T-cell (primary cell): ENCODE results near the gene FAAP100. TPM values are rescaled to one million over a fixed set of nuclear protein-coding genes. Genes with fewer than 3 reads are reported as not detected.
"Not testable (repeated sequence)": the region's sequence is repeated elsewhere in the genome, so short reads cannot be mapped to it uniquely, and the experiment has no call there.

Experiments
- ATAC-seq, 4 experiments: fragments of 200-7000 bp in 3 of 4; fragments of 150-1000 bp in 1 of 4; cut with Tn5 transposase; replicated peaks in 1 of 4; 1 replicate in 3 of 4; 2 replicates in 1 of 4; pipeline ENCODE4 v1.10.0; 2021; ENCODE audit warnings: moderate library complexity in 3 of 4, mild to moderate bottlenecking in 2 of 4, moderate number of reproducible peaks in 1 of 4
- CTCF ChIA-PET, 2 donors: fragments of 300-600 bp; sonication (Branson Sonifier 250); formaldehyde crosslinking; loops; one replicate each; lab custom pipeline; 2022; ENCODE audit warnings: antibody characterized with exemption in 2 of 2; lab: Charles Lee
- POLR2A ChIA-PET, 2 donors: fragments of 300-600 bp; sonication (Branson Sonifier 250); formaldehyde crosslinking; loops; one replicate each; lab custom pipeline; 2022; ENCODE audit warnings: antibody characterized with exemption in 2 of 2; lab: Charles Lee
- DNase-seq, 35 experiments: peaks; one replicate each; pipeline versions ENCODE4 v3.0.0 to v3.0.0-alpha.2; 2013 to 2023
- H3K27ac ChIP-seq: one replicate; pipeline ENCODE4 v1.5.1; 2013; ENCODE audit warnings: low read length
- H3K27me3 ChIP-seq, 2 experiments: replicated peaks in 1 of 2; 1 replicate in 1 of 2; 2 replicates in 1 of 2; pipeline versions ENCODE4 v1.6.1 to v1.7.0; 2013; ENCODE audit warnings: low read length in 1 of 2, mixed read lengths in 1 of 2; ENCODE audit not compliant: control insufficient read depth in 2 of 2, insufficient read depth in 2 of 2; ENCODE audit errors: extremely low read depth in 1 of 2
- H3K36me3 ChIP-seq, 2 donors: 1 replicate in 1 of 2; 2 replicates in 1 of 2; pipeline versions ENCODE4 v1.6.1 to v1.7.0; 2013; ENCODE audit warnings: low read length in 1 of 2; ENCODE audit not compliant: control insufficient read depth in 2 of 2, insufficient read depth in 1 of 2; ENCODE audit errors: extremely low read depth in 1 of 2
- H3K4me1 ChIP-seq, 2 experiments: 1 replicate in 1 of 2; 2 replicates in 1 of 2; pipeline versions ENCODE4 v1.6.1 to v1.7.0; 2013; ENCODE audit warnings: low read length in 2 of 2, mixed read lengths in 1 of 2; ENCODE audit not compliant: insufficient read depth in 2 of 2, control insufficient read depth in 1 of 2; ENCODE audit errors: extremely low read depth in 1 of 2
- H3K4me3 ChIP-seq, 2 donors: 1 replicate in 1 of 2; 2 replicates in 1 of 2; pipeline versions ENCODE4 v1.5.1 to v1.7.0; 2013; ENCODE audit warnings: mild to moderate bottlenecking in 2 of 2, low read length in 1 of 2, moderate library complexity in 1 of 2; ENCODE audit not compliant: control insufficient read depth in 1 of 2; ENCODE audit errors: extremely low read depth in 1 of 2
- H3K9me3 ChIP-seq: 2 replicates; pipeline ENCODE4 v1.7.0; 2013
- H3K27ac Mint-ChIP-seq, 2 donors: one replicate each; pipeline ENCODE4 v1.8.0; 2020 to 2021; ENCODE audit warnings: mild to moderate bottlenecking in 2 of 2, mixed read lengths in 2 of 2
- H3K27me3 Mint-ChIP-seq, 2 donors: one replicate each; pipeline ENCODE4 v1.8.0; 2021 to 2022; ENCODE audit warnings: mixed read lengths in 2 of 2
- H3K36me3 Mint-ChIP-seq: one replicate; pipeline ENCODE4 v1.8.0; 2021; ENCODE audit warnings: mixed read lengths
- H3K4me1 Mint-ChIP-seq, 3 donors: one replicate each; pipeline ENCODE4 v1.8.0; 2020 to 2022; ENCODE audit warnings: mixed read lengths in 3 of 3, mild to moderate bottlenecking in 1 of 3
- H3K4me3 Mint-ChIP-seq, 3 donors: one replicate each; pipeline ENCODE4 v1.8.0; 2020 to 2022; ENCODE audit warnings: mild to moderate bottlenecking in 3 of 3, mixed read lengths in 3 of 3, moderate library complexity in 3 of 3
- H3K9me3 Mint-ChIP-seq, 3 donors: one replicate each; pipeline ENCODE4 v1.8.0; 2020 to 2022; ENCODE audit warnings: mixed read lengths in 3 of 3
- WGBS: methylation state at CpG from one replicate; pipeline ENCODE4 v1.1.5; 2013; ENCODE audit warnings: missing lambda C conversion rate; ENCODE audit not compliant: insufficient coverage; 5-methylcytosine and 5-hydroxymethylcytosine counted together
- total RNA-seq, 35 experiments: library from RNA in 6 of 35; stranded (reverse) in 6 of 35; fragments of 120-200 nt in 1 of 35; gene quantifications; one replicate each; pipeline versions ENCODE4 v1.2.1 to v1.2.4 and lab custom pipeline; 2013 to 2026

FAAP100 gene
- total RNA-seq, 5 donors from 2014 or later (not counting 1 experiment from before 2014, with no cell fraction given): 31.7 to 62.1 (median 59.0) TPM

DNA sequence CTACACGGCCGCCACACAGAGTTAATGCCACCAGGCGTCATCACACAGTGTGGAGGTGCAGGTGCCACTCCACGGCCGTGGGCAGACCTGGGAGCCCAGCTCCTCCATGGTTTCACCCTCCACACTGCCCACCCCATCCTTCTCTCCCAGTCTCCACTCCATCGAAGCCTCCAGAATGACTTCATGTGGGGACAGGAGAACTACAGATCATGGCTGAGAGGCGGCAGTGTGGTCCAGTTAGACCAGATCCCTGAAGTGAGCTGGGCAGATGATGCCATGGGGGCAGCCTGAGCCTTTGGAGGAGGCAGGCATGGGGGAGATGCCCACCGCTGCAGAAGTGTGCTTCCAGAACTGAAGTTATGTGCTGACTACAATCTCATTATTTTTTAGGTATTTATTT is 38.0 kb upstream of the FAAP100 start:
- WGBS: 97% methylated on average over 4 of the region's 8 CpGs
- Mint-ChIP-seq H3K27me3 (no peaks in the 10 kb centered on the region), H3K36me3 (peaks cover 39% of the 10 kb centered on the region), H3K9me3 (no peaks in the 10 kb centered on the region), H3K27ac (no peak overlapping the region), H3K4me1 (no peaks in the 10 kb centered on the region), H3K4me3 (no peak overlapping the region)
- no peak for DNase-seq
- Histone ChIP-seq H3K4me3 (no peak overlapping the region), H3K27me3 (no peaks in the 10 kb centered on the region), H3K4me1 (no peaks in the 10 kb centered on the region), H3K27ac (no peak overlapping the region), H3K9me3 (no peaks in the 10 kb centered on the region), H3K36me3 (peaks cover 21 to 80% of the 10 kb centered on the region in 2 donors)
- CTCF ChIA-PET: no interaction called here
- no peak for ATAC-seq
- POLR2A ChIA-PET: no interaction called here

DNA sequence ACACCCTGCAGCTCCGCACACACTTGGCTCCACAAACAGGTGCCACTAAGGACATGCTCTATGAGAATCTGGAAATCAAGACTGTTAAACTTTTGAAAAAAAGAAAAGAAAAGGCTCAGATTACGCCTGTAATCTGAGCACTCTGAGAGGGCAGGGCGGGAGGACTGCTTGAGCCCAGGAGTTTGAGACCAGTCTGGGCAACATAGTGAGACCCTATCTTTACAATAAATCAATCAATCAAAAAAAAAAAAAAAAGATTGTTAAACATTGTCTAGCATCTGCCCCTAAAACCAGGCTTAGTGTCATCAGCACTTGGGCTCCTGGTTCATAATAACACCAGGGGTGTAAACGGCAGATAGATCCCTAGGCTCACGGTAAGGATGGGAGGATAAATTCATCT is 37.5 kb upstream of the FAAP100 start:
- H3K4me3 Mint-ChIP-seq: no peak overlapping the region
- 100% methylated on average over 1 of the region's 5 CpGs for WGBS
- no peaks in the 10 kb centered on the region for H3K4me1 Mint-ChIP-seq
- DNase-seq: no peak
- CTCF ChIA-PET: no interaction called here
- Histone ChIP-seq H3K27ac (no peak overlapping the region), H3K9me3 (no peaks in the 10 kb centered on the region), H3K27me3 (no peaks in the 10 kb centered on the region), H3K4me1 (no peaks in the 10 kb centered on the region), H3K36me3 (peaks cover 21 to 76% of the 10 kb centered on the region in 2 donors), H3K4me3 (no peak overlapping the region)
- no peak overlapping the region for H3K27ac Mint-ChIP-seq
- no peak for ATAC-seq
- H3K9me3 Mint-ChIP-seq: no peaks in the 10 kb centered on the region
- POLR2A ChIA-PET: no interaction called here
- H3K27me3 Mint-ChIP-seq: no peaks in the 10 kb centered on the region
- H3K36me3 Mint-ChIP-seq: peaks cover 39% of the 10 kb centered on the region

DNA sequence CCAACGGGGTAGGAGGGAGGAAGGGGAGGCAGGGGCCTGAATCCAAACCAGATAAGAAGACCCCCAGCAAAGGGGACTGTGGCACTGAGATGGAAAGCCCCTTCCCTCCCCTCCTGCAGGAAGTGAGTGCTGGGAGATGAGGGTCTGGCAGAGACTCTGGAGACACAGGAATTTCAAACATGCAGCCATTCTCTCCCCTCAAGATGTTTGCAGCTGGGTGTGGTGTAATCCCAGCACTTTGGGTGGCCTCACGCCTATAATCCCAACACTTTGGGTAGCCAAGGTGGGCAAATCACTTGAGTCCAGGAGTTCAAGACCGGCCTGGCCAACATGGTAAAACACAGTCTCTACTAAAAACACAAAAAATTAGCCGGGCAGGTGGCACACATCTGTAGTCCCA is 33.9 kb upstream of the FAAP100 start:
- no peaks in the 10 kb centered on the region for H3K27me3 Mint-ChIP-seq
- no peaks in the 10 kb centered on the region for H3K4me1 Mint-ChIP-seq
- H3K9me3 ChIP-seq: no peaks in the 10 kb centered on the region
- H3K36me3 Mint-ChIP-seq: peaks cover 43% of the 10 kb centered on the region
- H3K27me3 ChIP-seq: no peaks in the 10 kb centered on the region
- POLR2A ChIA-PET: no interaction called here
- H3K27ac Mint-ChIP-seq: no peak overlapping the region
- no peak overlapping the region for H3K27ac ChIP-seq
- H3K4me1 ChIP-seq: no peaks in the 10 kb centered on the region
- DNase-seq: no peak
- 90% methylated on average over 2 of the region's 4 CpGs for WGBS
- no peaks in the 10 kb centered on the region for H3K9me3 Mint-ChIP-seq
- CTCF ChIA-PET: interaction anchor here in 1 of 2 donors (0.9 kb wide), 1 partner anchor 12 kb away, joined by 5 read pairs; no protein-coding TSS in a partner anchor
- no peak overlapping the region for H3K4me3 Mint-ChIP-seq
- no peak overlapping the region for H3K4me3 ChIP-seq
- H3K36me3 ChIP-seq: peaks cover 19 to 84% of the 10 kb centered on the region in 2 donors
- ATAC-seq: no peak

DNA sequence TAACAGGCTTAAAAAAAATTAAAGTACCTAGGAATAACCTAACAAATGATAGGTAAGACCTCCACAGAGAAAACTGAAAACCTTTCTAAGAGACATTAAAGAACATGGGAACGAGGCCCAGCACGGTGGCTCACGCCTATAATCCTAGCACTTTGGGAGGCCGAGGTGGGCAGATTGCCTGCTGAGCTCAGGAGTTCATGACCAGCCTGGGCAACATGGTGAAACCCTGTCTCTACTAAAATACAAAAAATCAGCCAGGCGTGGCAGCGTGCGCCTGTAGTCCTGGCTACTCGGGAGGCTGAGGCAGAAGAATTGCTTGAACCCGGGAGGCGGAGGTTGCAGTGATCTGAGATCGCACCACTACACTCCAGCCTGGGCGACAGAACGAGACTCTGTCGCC is 32.6 kb upstream of the FAAP100 start:
- ATAC-seq, H3K4me3 Mint-ChIP-seq, H3K4me1 Mint-ChIP-seq, H3K9me3 Mint-ChIP-seq, H3K4me1 ChIP-seq, DNase-seq, H3K27ac Mint-ChIP-seq, H3K27me3 ChIP-seq, POLR2A ChIA-PET, H3K4me3 ChIP-seq, H3K27me3 Mint-ChIP-seq, H3K9me3 ChIP-seq, H3K27ac ChIP-seq: not testable (repeated sequence)
- H3K36me3 ChIP-seq: peaks cover 14 to 79% of the 10 kb centered on the region in 2 donors
- 100% methylated on average over 7 of the region's 14 CpGs for WGBS
- CTCF ChIA-PET: interaction anchor here in 1 of 2 donors (0.7 kb wide), 1 partner anchor 131 kb away, joined by 6 read pairs; no protein-coding TSS in a partner anchor
- H3K36me3 Mint-ChIP-seq: peaks cover 46% of the 10 kb centered on the region

DNA sequence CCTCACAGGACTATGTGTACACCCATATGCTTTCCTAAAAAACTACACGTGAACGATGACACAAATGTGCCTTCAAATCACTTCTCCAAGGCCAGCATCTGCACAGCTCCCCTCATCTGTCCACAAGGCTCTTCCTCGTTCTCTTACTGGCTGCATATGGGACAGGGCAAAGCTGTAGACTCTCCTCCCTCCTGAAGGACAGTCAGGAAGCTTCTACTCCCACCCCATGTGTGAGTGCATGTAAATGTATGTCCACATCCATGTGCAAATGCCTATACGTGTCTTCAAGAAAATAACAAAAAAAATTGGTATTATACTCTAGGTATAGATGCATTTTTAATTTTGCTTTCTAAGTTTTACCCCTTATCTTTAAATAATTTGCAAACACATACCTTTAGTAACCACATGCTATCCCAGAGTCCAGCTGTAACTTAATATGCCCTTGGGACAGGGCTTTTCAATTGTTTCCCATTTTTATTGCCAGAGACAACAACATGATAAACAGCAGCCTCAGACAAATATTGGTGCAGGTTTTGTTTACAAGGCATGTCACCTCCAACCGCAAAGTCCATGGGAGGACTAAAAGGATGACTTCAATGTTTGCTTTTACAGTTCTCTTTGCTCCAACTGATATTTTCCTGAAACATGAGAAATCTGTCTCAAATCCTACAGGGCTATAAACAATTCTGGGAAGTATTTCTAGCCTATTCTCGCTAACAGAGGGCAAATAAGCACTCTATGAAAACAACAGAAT is 31.6 kb upstream of the FAAP100 start:
- WGBS: 92% methylated on average over 2 of the region's 6 CpGs
- Histone ChIP-seq H3K27me3 (no peaks in the 10 kb centered on the region), H3K4me3 (no peak overlapping the region), H3K36me3 (peaks cover 14 to 77% of the 10 kb centered on the region in 2 donors), H3K9me3 (no peaks in the 10 kb centered on the region), H3K27ac (no peak overlapping the region), H3K4me1 (no peaks in the 10 kb centered on the region)
- Mint-ChIP-seq H3K36me3 (peaks cover 46% of the 10 kb centered on the region), H3K4me1 (peaks cover 0 to 9% (median 6%) of the 10 kb centered on the region in 3 donors), H3K4me3 (no peak overlapping the region), H3K27ac (no peak overlapping the region), H3K9me3 (no peaks in the 10 kb centered on the region), H3K27me3 (no peaks in the 10 kb centered on the region)
- ATAC-seq: no peak
- CTCF ChIA-PET: no interaction called here
- DNase-seq: no peak
- POLR2A ChIA-PET: no interaction called here

DNA sequence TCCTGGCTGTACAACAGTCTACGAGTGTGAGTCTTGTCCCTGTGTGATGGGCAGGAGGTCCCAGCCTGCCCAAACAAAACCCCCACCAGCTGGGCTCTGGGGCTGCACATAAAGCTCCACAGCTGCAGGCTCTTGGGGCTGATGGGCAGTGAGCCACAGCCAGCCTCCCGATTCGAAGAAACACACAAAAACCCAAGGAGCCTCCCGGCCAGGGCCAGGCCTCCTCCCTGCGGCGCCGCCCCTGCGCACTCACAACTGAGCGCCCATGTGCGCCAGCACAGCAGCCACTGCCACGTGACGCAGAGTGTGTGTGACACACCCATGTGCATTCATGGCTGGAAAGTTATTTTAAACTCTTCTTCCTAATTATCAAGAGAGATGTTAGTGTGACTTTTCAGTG is 30.6 kb upstream of the FAAP100 start:
- Mint-ChIP-seq H3K27me3 (no peaks in the 10 kb centered on the region), H3K9me3 (no peaks in the 10 kb centered on the region), H3K36me3 (peaks cover 40% of the 10 kb centered on the region), H3K4me1 (peaks cover 0 to 16% (median 8%) of the 10 kb centered on the region in 3 donors), H3K4me3 (no peak overlapping the region), H3K27ac (no peak overlapping the region)
- no peak for DNase-seq
- Histone ChIP-seq H3K27me3 (no peaks in the 10 kb centered on the region), H3K9me3 (no peaks in the 10 kb centered on the region), H3K4me3 (no peak overlapping the region), H3K27ac (no peak overlapping the region), H3K36me3 (peaks cover 14 to 69% of the 10 kb centered on the region in 2 donors), H3K4me1 (no peaks in the 10 kb centered on the region)
- 92% methylated on average over 6 of the region's 12 CpGs for WGBS
- ATAC-seq: no peak
- POLR2A ChIA-PET: no interaction called here
- CTCF ChIA-PET: no interaction called here
